PC-3 (cell line): ENCODE data around the gene APOBEC3C. TPM values are rescaled to one million over a fixed set of nuclear protein-coding genes. Genes with fewer than 3 reads are reported as not detected.

Experiments used
- ATAC-seq: fragments of 200-7000 bp; cut with Tn5 transposase; 2 replicates; pipeline ENCODE4 v1.9.1; 2020; ENCODE audit warnings: mild to moderate bottlenecking, moderate library complexity
- BruUV-seq: library from RNA; stranded (reverse); fragments of 400-500 nt; replicated peaks from 2 replicates; lab custom pipeline; 2021; lab: Mats Ljungman, UMichigan
- CTCF ChIA-PET: fragments of 300-600 bp; sonication (Branson Sonifier 250); formaldehyde crosslinking; loops from one replicate; lab custom pipeline; 2022; ENCODE audit warnings: antibody characterized with exemption; lab: Charles Lee
- POLR2A ChIA-PET: fragments of 300-600 bp; sonication (Branson Sonifier 250); formaldehyde crosslinking; loops from one replicate; lab custom pipeline; 2022; ENCODE audit warnings: antibody characterized with exemption; ENCODE audit not compliant: unreplicated experiment; lab: Charles Lee
- DNase-seq: peaks from one replicate; pipeline ENCODE4 v3.0.0-alpha.2; 2015
- H2AFZ ChIP-seq: fragments of 300-600 bp; sonication (generic); 2 replicates; pipeline ENCODE4 v1.6.0; 2016; ENCODE audit warnings: antibody characterized with exemption, low read length
- H3F3A ChIP-seq: fragments of 300-600 bp; sonication (generic); one replicate; pipeline ENCODE4 v1.6.0; 2017; ENCODE audit warnings: antibody characterized with exemption, low read length, control low read depth, mild to moderate bottlenecking; ENCODE audit not compliant: unreplicated experiment
- H3K27ac ChIP-seq: fragments of 300-600 bp; sonication (generic); 2 replicates; pipeline ENCODE4 v1.5.1; 2016; ENCODE audit warnings: mild to moderate bottlenecking, low read length
- H3K27me3 ChIP-seq: fragments of 300-600 bp; sonication (generic); 2 replicates; pipeline ENCODE4 v1.6.1; 2016; ENCODE audit warnings: low read length, mixed read lengths
- H3K36me3 ChIP-seq: fragments of 300-600 bp; sonication (generic); 2 replicates; pipeline ENCODE4 v1.6.1; 2016; ENCODE audit warnings: low read depth, mixed run types, low read length, mixed read lengths
- H3K4me1 ChIP-seq: fragments of 300-600 bp; sonication (generic); 2 replicates; pipeline ENCODE4 v1.5.1; 2016; ENCODE audit warnings: low read length; ENCODE audit not compliant: insufficient read depth
- H3K4me2 ChIP-seq: fragments of 300-600 bp; sonication (generic); 2 replicates; pipeline ENCODE4 v1.6.0; 2016; ENCODE audit warnings: low read length
- H3K4me3 ChIP-seq: fragments of 300-600 bp; sonication (generic); 2 replicates; pipeline ENCODE4 v1.5.1; 2016; ENCODE audit warnings: mild to moderate bottlenecking, low read length, mixed read lengths
- H3K79me2 ChIP-seq: fragments of 300-600 bp; sonication (generic); 2 replicates; pipeline ENCODE4 v1.6.1; 2017; ENCODE audit warnings: low read length, mixed read lengths
- H3K9ac ChIP-seq: fragments of 300-600 bp; sonication (generic); 2 replicates; pipeline ENCODE4 v1.6.0; 2016; ENCODE audit warnings: mild to moderate bottlenecking, low read length
- H3K9me2 ChIP-seq: fragments of 300-600 bp; sonication (generic); replicated peaks from 2 replicates; pipeline ENCODE4 v1.6.1; 2016; ENCODE audit warnings: mixed run types, low read length, mixed read lengths
- H3K9me3 ChIP-seq: fragments of 300-600 bp; sonication (generic); 2 replicates; pipeline ENCODE4 v1.6.1; 2016; ENCODE audit warnings: low read length, mixed read lengths
- H4K20me1 ChIP-seq: fragments of 300-600 bp; sonication (generic); 2 replicates; pipeline ENCODE4 v1.6.1; 2016; ENCODE audit warnings: low read length, mixed read lengths
- EZH2 ChIP-seq: fragments of 300-600 bp; sonication (generic); IDR thresholded peaks from one replicate; pipeline ENCODE4 v1.6.1; 2017; ENCODE audit warnings: antibody characterized with exemption, mild to moderate bottlenecking, low read length; ENCODE audit not compliant: unreplicated experiment
- EZH2phosphoT487 ChIP-seq: fragments of 300-600 bp; sonication (generic); IDR thresholded peaks from 2 replicates; pipeline ENCODE4 v1.6.1; 2018; ENCODE audit warnings: mild to moderate bottlenecking, antibody characterized with exemption, low read length, borderline replicate concordance
- intact Hi-C: fragments of 100-400 bp; cut with micrococcal nuclease; formaldehyde crosslinking; loops from 2 replicates; pipeline ENCODE4 v1.9.0; 2023
- total RNA-seq: library from RNA; depleted of rRNA; stranded (reverse); fragments of >200 nt; gene quantifications from 2 replicates; pipeline ENCODE4 v1.2.3, GENCODE V29; 2014
- TF ChIP-seq, protein P1 (sequence below): fragments of 300-600 bp; sonication (generic); conservative IDR thresholded peaks from 2 replicates; pipeline ENCODE4 v1.5.1; 2017; ENCODE audit warnings: antibody characterized with exemption, low read depth, mild to moderate bottlenecking, low read length

The APOBEC3C gene
- total RNA-seq, 1 experiment from 2014 or later, result 35.5 TPM

DNA sequence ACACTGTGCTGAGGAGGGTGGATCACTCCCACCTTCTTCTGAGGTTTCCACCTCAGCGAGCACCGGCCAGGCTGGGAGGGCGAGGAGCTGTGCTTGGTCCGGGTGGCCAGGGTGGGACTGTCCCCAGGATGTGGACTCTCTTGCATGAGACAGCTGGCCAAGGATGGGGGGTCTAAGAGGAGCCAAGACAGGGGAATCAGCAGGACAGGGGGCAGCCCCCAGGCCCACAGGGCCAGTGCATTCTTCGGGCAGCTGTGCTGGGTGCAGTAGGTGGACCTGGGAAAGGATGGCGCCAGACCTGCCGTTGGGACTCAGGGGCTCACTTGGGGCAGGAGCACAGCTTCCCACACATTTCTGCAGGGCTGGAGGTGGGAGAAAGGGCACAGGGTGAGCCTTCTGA is 47.1 kb upstream of the APOBEC3C start:
- no peak overlapping the region for H2AFZ ChIP-seq
- no peaks in the 10 kb centered on the region for H3K36me3 ChIP-seq
- H3K79me2 ChIP-seq, result no peaks in the 10 kb centered on the region
- POLR2A ChIA-PET, result interaction anchor here (0.6 kb wide), 1 partner anchor 264 kb away, joined by 4 read pairs; no protein-coding TSS in a partner anchor
- H3K9ac ChIP-seq, result no peak overlapping the region
- no peaks in the 10 kb centered on the region for H4K20me1 ChIP-seq
- H3K4me3 ChIP-seq, result no peak overlapping the region
- H3K4me1 ChIP-seq, result no peaks in the 10 kb centered on the region
- TF ChIP-seq, protein P1, sequence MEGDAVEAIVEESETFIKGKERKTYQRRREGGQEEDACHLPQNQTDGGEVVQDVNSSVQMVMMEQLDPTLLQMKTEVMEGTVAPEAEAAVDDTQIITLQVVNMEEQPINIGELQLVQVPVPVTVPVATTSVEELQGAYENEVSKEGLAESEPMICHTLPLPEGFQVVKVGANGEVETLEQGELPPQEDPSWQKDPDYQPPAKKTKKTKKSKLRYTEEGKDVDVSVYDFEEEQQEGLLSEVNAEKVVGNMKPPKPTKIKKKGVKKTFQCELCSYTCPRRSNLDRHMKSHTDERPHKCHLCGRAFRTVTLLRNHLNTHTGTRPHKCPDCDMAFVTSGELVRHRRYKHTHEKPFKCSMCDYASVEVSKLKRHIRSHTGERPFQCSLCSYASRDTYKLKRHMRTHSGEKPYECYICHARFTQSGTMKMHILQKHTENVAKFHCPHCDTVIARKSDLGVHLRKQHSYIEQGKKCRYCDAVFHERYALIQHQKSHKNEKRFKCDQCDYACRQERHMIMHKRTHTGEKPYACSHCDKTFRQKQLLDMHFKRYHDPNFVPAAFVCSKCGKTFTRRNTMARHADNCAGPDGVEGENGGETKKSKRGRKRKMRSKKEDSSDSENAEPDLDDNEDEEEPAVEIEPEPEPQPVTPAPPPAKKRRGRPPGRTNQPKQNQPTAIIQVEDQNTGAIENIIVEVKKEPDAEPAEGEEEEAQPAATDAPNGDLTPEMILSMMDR, result no peak
- TF ChIP-seq EZH2phosphoT487 (no peak), EZH2 (no peak)
- CTCF ChIA-PET, result no interaction called here
- intact Hi-C loops, result no loop called here
- H3K27me3 ChIP-seq, result no peaks in the 10 kb centered on the region
- BruUV-seq, result no TSS peak
- ATAC-seq (no peak), DNase-seq (no peak)
- H3K9me3 ChIP-seq, result no peaks in the 10 kb centered on the region
- no peaks in the 10 kb centered on the region for H3F3A ChIP-seq
- H3K27ac ChIP-seq, result no peak overlapping the region
- H3K9me2 ChIP-seq, result no peaks in the 10 kb centered on the region
- H3K4me2 ChIP-seq, result no peak overlapping the region

GRCh38 chr22:38967451-38968450 is 46.3 kb upstream of the APOBEC3C start:
- intact Hi-C loops, result no loop called here
- H3K9ac ChIP-seq, result no peak overlapping the region
- H3K4me3 ChIP-seq, result no peak overlapping the region
- H3K4me1 ChIP-seq, result no peaks in the 10 kb centered on the region
- POLR2A ChIA-PET, result no interaction called here
- H3K36me3 ChIP-seq, result no peaks in the 10 kb centered on the region
- no TSS peak for BruUV-seq
- H3F3A ChIP-seq, result no peaks in the 10 kb centered on the region
- no peaks in the 10 kb centered on the region for H4K20me1 ChIP-seq
- H3K4me2 ChIP-seq, result no peak overlapping the region
- no peaks in the 10 kb centered on the region for H3K79me2 ChIP-seq
- no peaks in the 10 kb centered on the region for H3K27me3 ChIP-seq
- ATAC-seq (no peak), DNase-seq (no peak)
- CTCF ChIA-PET, result no interaction called here
- H3K9me2 ChIP-seq, result no peaks in the 10 kb centered on the region
- H2AFZ ChIP-seq, result no peak overlapping the region
- no peak overlapping the region for H3K27ac ChIP-seq
- TF ChIP-seq, protein P1, result no peak
- TF ChIP-seq EZH2phosphoT487 (no peak), EZH2 (no peak)
- no peaks in the 10 kb centered on the region for H3K9me3 ChIP-seq

GRCh38 chr22:38968801-38969200 is 45.3 kb upstream of the APOBEC3C start:
- TF ChIP-seq EZH2phosphoT487, result no peak
- Histone ChIP-seq H3K9me3 (no peaks in the 10 kb centered on the region), H3K27me3 (no peaks in the 10 kb centered on the region), H3K27ac (no peak overlapping the region), H3K4me2 (no peak overlapping the region), H3K9me2 (no peaks in the 10 kb centered on the region), H2AFZ (no peak overlapping the region), H3K9ac (no peak overlapping the region), H3K4me3 (no peak overlapping the region), H3K79me2 (no peaks in the 10 kb centered on the region), H3K4me1 (no peaks in the 10 kb centered on the region), H3K36me3 (no peaks in the 10 kb centered on the region), H3F3A (no peaks in the 10 kb centered on the region), H4K20me1 (no peaks in the 10 kb centered on the region)
- DNase-seq (no peak), ATAC-seq (no peak)
- intact Hi-C loops, result no loop called here
- ChIA-PET CTCF (interaction anchor here (0.6 kb wide), 1 partner anchor 126 kb away, joined by 3 read pairs; no protein-coding TSS in a partner anchor), POLR2A (no interaction called here)
- BruUV-seq, result no TSS peak
